ENCODE data around the gene ENTHD1.

DNA sequence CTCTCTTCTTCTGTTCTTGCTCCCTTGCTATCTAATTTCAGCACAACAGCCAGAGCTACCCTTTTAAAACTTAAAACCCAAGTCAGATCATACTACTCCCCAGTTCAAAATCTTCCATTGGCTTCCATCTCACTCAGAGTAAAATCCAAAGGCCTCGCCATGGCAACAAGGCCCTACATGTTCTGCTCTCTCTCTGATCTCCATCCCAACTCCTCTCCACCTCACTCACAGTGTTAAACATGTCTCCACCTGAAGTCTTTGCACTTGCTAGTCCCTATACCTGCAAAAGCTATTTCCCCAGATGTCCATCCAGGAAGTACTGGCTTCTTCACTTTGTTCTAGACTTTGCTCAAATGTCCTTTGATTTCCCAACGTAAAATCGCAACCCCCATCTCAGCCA, 4.3 kb upstream of the ENTHD1 start:
- TF ChIP-seq, protein P1, sequence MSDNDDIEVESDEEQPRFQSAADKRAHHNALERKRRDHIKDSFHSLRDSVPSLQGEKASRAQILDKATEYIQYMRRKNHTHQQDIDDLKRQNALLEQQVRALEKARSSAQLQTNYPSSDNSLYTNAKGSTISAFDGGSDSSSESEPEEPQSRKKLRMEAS (IDR thresholded peaks at IDR 0.05; ENCODE audit: low read depth, low read length), result no peak
- TF ChIP-seq, protein P2, sequence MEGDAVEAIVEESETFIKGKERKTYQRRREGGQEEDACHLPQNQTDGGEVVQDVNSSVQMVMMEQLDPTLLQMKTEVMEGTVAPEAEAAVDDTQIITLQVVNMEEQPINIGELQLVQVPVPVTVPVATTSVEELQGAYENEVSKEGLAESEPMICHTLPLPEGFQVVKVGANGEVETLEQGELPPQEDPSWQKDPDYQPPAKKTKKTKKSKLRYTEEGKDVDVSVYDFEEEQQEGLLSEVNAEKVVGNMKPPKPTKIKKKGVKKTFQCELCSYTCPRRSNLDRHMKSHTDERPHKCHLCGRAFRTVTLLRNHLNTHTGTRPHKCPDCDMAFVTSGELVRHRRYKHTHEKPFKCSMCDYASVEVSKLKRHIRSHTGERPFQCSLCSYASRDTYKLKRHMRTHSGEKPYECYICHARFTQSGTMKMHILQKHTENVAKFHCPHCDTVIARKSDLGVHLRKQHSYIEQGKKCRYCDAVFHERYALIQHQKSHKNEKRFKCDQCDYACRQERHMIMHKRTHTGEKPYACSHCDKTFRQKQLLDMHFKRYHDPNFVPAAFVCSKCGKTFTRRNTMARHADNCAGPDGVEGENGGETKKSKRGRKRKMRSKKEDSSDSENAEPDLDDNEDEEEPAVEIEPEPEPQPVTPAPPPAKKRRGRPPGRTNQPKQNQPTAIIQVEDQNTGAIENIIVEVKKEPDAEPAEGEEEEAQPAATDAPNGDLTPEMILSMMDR (IDR thresholded peaks at IDR 0.05; ENCODE audit: low read depth, low read length), result no peak
- no peak for TF ChIP-seq POLR2A (IDR thresholded peaks at IDR 0.05; ENCODE audit: extremely low read depth, insufficient read length)
- TF ChIP-seq MYC (IDR thresholded peaks at IDR 0.05; ENCODE audit: low read depth, low read length), result no peak

Measured in NB4 (cell line).